Keratinocyte (primary cell): ENCODE measurements around the gene RPL41. TPM values are rescaled to one million over a fixed set of nuclear protein-coding genes. Genes with fewer than 3 reads are reported as not detected.

Source experiments
- DNase-seq: peaks from one replicate; pipeline ENCODE4 v3.0.0-alpha.2; 2011; ENCODE audit warnings: low read depth, missing footprints, low spot score
- FAIRE-seq: peaks from 2 replicates; lab custom pipeline; 2011; peaks lifted over from hg19 to GRCh38; lab: Jason Lieb, UNC
- H2AFZ ChIP-seq: 2 replicates; pipeline ENCODE4 v1.6.0; 2012; ENCODE audit warnings: low read length, control low read depth, inconsistent platforms; ENCODE audit not compliant: control insufficient read depth
- H3K27ac ChIP-seq: 2 replicates; pipeline ENCODE4 v1.5.1; 2011; ENCODE audit warnings: low read length; ENCODE audit not compliant: control insufficient read depth, insufficient read depth
- H3K27me3 ChIP-seq: 3 replicates; pipeline ENCODE4 v1.6.0; 2011; ENCODE audit warnings: low read length; ENCODE audit not compliant: control insufficient read depth, insufficient read depth; ENCODE audit errors: extremely low read depth
- H3K36me3 ChIP-seq, 2 experiments: 2 replicates in 1 of 2; 3 replicates in 1 of 2; pipeline ENCODE4 v1.5.1; 2011; ENCODE audit warnings: low read length in 2 of 2, mild to moderate bottlenecking in 1 of 2; ENCODE audit not compliant: control insufficient read depth in 2 of 2, insufficient read depth in 2 of 2; ENCODE audit errors: extremely low read depth in 1 of 2
- H3K4me1 ChIP-seq: 3 replicates; pipeline ENCODE4 v1.5.1; 2011; ENCODE audit warnings: low read length; ENCODE audit not compliant: control insufficient read depth, insufficient read depth; ENCODE audit errors: extremely low read depth
- H3K4me2 ChIP-seq: 3 replicates; pipeline ENCODE4 v1.6.0; 2011; ENCODE audit warnings: low read depth, low read length; ENCODE audit not compliant: control insufficient read depth, insufficient read depth; ENCODE audit errors: extremely low read depth
- H3K4me3 ChIP-seq, 3 experiments: fragments of 200-600 bp in 1 of 3; sonication (generic) in 1 of 3; 2 replicates in 2 of 3; 3 replicates in 1 of 3; pipeline ENCODE4 v1.5.1; 2011 to 2016; ENCODE audit warnings: low read length in 3 of 3, mild to moderate bottlenecking in 3 of 3, control low read depth in 2 of 3, inconsistent platforms in 1 of 3, low read depth in 1 of 3, mixed read lengths in 1 of 3, mixed run types in 1 of 3, moderate library complexity in 1 of 3; ENCODE audit not compliant: control insufficient read depth in 2 of 3, insufficient read depth in 2 of 3; ENCODE audit errors: extremely low read depth in 1 of 3
- H3K79me2 ChIP-seq: 2 replicates; pipeline ENCODE4 v1.6.0; 2012; ENCODE audit warnings: low read length; ENCODE audit not compliant: control insufficient read depth, insufficient read depth
- H3K9ac ChIP-seq: 3 replicates; pipeline ENCODE4 v1.6.0; 2011; ENCODE audit warnings: low read length; ENCODE audit not compliant: control insufficient read depth, insufficient read depth; ENCODE audit errors: extremely low read depth
- H3K9me1 ChIP-seq: 3 replicates; pipeline ENCODE4 v1.6.0; 2011; ENCODE audit warnings: low read length; ENCODE audit not compliant: control insufficient read depth, insufficient read depth; ENCODE audit errors: extremely low read depth
- H3K9me3 ChIP-seq: 2 replicates; pipeline ENCODE4 v1.5.1; 2012; ENCODE audit warnings: low read depth, low read length; ENCODE audit not compliant: control insufficient read depth
- H4K20me1 ChIP-seq: 3 replicates; pipeline ENCODE4 v1.6.0; 2011; ENCODE audit warnings: low read length; ENCODE audit not compliant: control insufficient read depth, insufficient read depth; ENCODE audit errors: extremely low read depth
- EZH2 ChIP-seq: IDR thresholded peaks from one replicate; pipeline ENCODE4 v1.6.1; 2012; ENCODE audit warnings: inconsistent platforms, mild to moderate bottlenecking, low read length, moderate library complexity
- dilution Hi-C: fragments of 300-500 bp; cut with MboI; formaldehyde crosslinking; loops from one replicate; pipeline ENCODE4 v1.7.0; 2020; ENCODE audit warnings: low sequenced_read_pairs; ENCODE audit not compliant: extremely low pct_ligation_motif_present
- polyA plus RNA-seq, 5 experiments: library from polyadenylated mRNA; depleted of rRNA in 3 of 5; stranded (reverse) in 3 of 5; stranded (forward) in 1 of 5; unstranded in 1 of 5; fragments of >200 nt; gene quantifications; 1 replicate in 1 of 5; 2 replicates in 3 of 5; 3 replicates in 1 of 5; pipeline versions ENCODE4 v1.2.1 to v1.2.3, GENCODE V29; 2011 to 2012; ENCODE audit warnings: missing spikeins in 2 of 5, low read depth in 1 of 5, low replicate concordance in 1 of 5
- TF ChIP-seq, protein P1 (sequence below), 3 experiments: IDR thresholded peaks in 1 of 3; conservative IDR thresholded peaks in 1 of 3; optimal IDR thresholded peaks in 1 of 3; 2 replicates in 2 of 3; 3 replicates in 1 of 3; pipeline versions ENCODE3 to v1.5.1; 2011; ENCODE audit warnings: low read length in 3 of 3, mild to moderate bottlenecking in 3 of 3, moderate library complexity in 2 of 3, control low read depth in 1 of 3, inconsistent platforms in 1 of 3; ENCODE audit not compliant: insufficient read depth in 2 of 3; ENCODE audit errors: extremely low read depth in 1 of 3

RPL41 gene
- polyA plus RNA-seq, 1 donor (not counting 4 experiments of a cell fraction or from before 2014, with no cell fraction given) = 10,481 TPM

DNA sequence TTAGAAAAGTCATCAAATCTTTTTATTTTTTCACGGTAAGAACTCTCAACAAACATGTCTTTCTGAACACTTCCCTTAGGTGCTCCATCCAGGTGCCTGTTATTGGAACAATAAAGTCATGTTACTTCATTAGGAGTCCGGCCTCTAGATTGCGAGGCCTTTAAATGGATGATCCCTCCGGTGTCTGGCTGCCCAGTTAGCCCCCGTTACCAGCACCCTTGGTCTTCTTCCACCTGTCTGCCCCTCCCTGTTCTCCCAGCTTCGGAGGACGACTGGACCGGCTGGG, 12.7 kb upstream of the RPL41 start:
- FAIRE-seq (no peak), DNase-seq (no peak)
- Histone ChIP-seq H3K27me3 (no peaks in the 10 kb centered on the region), H3K9me1 (no peaks in the 10 kb centered on the region), H3K36me3 (peaks cover 17 to 24% of the 10 kb centered on the region in 2 experiments), H3K4me2 (peak overlapping the region; percentile 87), H3K4me3 (peak overlapping the region; percentile 79 to 95 (median 93)), H3K9ac (peak overlapping the region; percentile 95), H2AFZ (peak overlapping the region; percentile 63), H3K27ac (peak overlapping the region; percentile 76), H3K9me3 (no peaks in the 10 kb centered on the region), H3K4me1 (peaks cover 21% of the 10 kb centered on the region), H3K79me2 (peaks cover 37% of the 10 kb centered on the region), H4K20me1 (peaks cover 6% of the 10 kb centered on the region)
- dilution Hi-C loops = no loop called here
- no peak for TF ChIP-seq EZH2
- TF ChIP-seq, protein P1, sequence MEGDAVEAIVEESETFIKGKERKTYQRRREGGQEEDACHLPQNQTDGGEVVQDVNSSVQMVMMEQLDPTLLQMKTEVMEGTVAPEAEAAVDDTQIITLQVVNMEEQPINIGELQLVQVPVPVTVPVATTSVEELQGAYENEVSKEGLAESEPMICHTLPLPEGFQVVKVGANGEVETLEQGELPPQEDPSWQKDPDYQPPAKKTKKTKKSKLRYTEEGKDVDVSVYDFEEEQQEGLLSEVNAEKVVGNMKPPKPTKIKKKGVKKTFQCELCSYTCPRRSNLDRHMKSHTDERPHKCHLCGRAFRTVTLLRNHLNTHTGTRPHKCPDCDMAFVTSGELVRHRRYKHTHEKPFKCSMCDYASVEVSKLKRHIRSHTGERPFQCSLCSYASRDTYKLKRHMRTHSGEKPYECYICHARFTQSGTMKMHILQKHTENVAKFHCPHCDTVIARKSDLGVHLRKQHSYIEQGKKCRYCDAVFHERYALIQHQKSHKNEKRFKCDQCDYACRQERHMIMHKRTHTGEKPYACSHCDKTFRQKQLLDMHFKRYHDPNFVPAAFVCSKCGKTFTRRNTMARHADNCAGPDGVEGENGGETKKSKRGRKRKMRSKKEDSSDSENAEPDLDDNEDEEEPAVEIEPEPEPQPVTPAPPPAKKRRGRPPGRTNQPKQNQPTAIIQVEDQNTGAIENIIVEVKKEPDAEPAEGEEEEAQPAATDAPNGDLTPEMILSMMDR (optimal IDR thresholded peaks at IDR 0.05 in 1 of 3, IDR thresholded peaks at IDR 0.05 in 1 of 3, conservative IDR thresholded peaks at IDR 0.05 in 1 of 3; ENCODE audit: extremely low read depth in 1 of 3, insufficient read depth in 2 of 3, low read length in 3 of 3) = no peak

DNA sequence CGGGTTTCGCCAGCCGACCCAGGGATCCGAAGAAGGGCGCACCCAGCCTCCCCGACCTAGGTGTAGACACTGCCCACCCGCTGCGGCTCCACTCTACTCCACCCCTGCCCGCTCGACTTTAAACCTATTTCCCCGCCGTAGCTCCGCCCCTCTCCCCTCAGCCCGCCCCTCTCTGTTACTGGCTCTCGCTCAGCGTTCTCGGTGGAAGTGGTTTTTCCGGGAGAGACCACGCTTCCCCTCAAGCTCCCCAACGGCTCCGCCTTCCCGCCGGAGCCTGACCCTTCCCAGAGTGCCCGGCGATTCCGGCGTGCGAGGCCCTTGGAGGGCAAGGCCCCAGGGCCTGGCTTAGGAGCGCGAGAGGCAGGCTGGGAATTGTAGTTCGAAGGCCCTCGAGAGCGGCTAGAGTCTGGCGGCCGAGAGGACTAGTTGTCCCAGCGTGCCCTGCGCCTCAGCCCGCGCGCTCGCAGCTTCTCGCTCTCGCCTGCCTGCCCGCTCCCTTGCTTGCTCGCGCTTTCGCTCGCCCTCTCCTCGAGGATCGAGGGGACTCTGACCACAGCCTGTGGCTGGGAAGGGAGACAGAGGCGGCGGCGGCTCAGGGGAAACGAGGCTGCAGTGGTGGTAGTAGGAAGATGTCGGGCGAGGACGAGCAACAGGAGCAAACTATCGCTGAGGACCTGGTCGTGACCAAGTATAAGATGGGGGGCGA, 12.2 kb upstream of the RPL41 start, which contains the start of gene PA2G4:
Gene PA2G4 (plus strand): TSS at position 451 of the 706 bp plus-strand sequence. CDS start 179 bp downstream, at position 630.
- TF ChIP-seq, protein P1 (optimal IDR thresholded peaks at IDR 0.05 in 1 of 3, IDR thresholded peaks at IDR 0.05 in 1 of 3, conservative IDR thresholded peaks at IDR 0.05 in 1 of 3; ENCODE audit: extremely low read depth in 1 of 3, insufficient read depth in 2 of 3, low read length in 3 of 3) = no peak
- no peak for TF ChIP-seq EZH2
- Histone ChIP-seq H3K9me3 (no peaks in the 10 kb centered on the region), H3K4me3 (peak within 1 kb of the TSS; percentile 79 to 95 (median 93)), H4K20me1 (peaks cover 6% of the 10 kb centered on the region), H3K36me3 (peaks cover 17 to 27% of the 10 kb centered on the region in 2 experiments), H3K27ac (peak within 1 kb of the TSS; percentile 76), H3K4me2 (peak within 1 kb of the TSS; percentile 100), H3K9me1 (no peaks in the 10 kb centered on the region), H3K79me2 (peaks cover 37% of the 10 kb centered on the region), H2AFZ (peak within 1 kb of the TSS; percentile 80), H3K27me3 (no peaks in the 10 kb centered on the region), H3K4me1 (peaks cover 21% of the 10 kb centered on the region), H3K9ac (peak within 1 kb of the TSS; percentile 95)
- FAIRE-seq = no peak
- dilution Hi-C loops = no loop called here
- DNase-seq = peak; percentile 94
